Glomerular visceral epithelial cell (primary cell): ENCODE results near the gene EBI3.
A peak's percentile ranks its signal among the peaks of the same experiment; 100 is the strongest.
"Not testable (repeated sequence)": the region's sequence is repeated elsewhere in the genome, so short reads cannot be mapped to it uniquely, and the experiment has no call there.

ENCODE experiments used
- DNase-seq: peaks from one replicate; pipeline ENCODE4 v3.0.0-alpha.2; 2016; ENCODE audit errors: extremely low spot score

The EBI3 gene

DNA sequence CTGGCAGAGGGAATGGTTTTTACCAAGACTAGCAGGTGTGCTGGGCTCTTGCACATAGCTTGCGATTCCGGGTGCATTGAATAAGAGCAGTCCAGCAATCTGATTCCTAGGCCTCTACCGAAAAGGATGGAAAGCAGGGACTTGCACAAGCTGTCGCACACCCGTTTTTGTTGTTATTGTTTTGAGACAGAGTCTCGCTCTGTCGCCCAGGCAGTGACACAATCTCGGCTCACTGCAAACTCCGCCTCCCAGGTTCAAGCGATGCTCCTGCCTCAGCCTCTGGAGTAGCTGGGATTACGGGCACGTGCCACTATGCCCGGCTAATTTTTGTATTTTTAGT lies 5.5 kb downstream of the EBI3 start:
- no peak for DNase-seq

- DNase-seq = not testable (repeated sequence)
These were observed 8.2 kb downstream of the EBI3 start for GRCh38 chr19:4237510-4237909.

GRCh38 chr19:4238831-4239230 lies 9.5 kb downstream of the EBI3 start:
- DNase-seq = no peak

GRCh38 chr19:4241824-4242430 lies 12.6 kb downstream of the EBI3 start:
- no peak for DNase-seq

GRCh38 chr19:4245938-4246337 lies 16.6 kb downstream of the EBI3 start:
- DNase-seq = not testable (repeated sequence)

- DNase-seq = peak; percentile 100
These were observed 17.7 kb downstream of the EBI3 start, which contains the start of gene YJU2 for GRCh38 chr19:4246767-4247593. TSS of gene YJU2 (plus strand) at chr19:4247080. CDS start at chr19:4247147, 67 bp downstream.

GRCh38 chr19:4256563-4256962 lies 27.2 kb downstream of the EBI3 start:
- no peak for DNase-seq

DNA sequence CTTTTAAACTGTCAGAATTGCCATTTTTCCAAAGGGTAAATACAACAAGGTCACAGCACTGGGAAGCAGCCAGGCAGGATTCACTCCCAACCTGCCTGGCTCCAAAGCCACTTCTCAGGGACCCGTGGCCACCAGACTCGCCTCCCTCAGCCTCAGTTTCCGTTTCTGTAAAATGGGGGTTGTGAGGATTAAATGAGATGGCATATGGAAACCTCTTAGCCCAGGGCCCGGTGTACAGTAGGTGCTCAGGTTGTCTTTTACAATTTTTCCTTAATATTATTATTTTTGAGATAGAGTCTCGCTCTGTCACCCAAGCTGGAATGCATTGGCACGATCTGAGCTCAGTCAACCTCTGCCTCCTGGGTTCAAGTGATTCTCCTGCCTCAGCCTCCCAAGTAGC lies 27.7 kb downstream of the EBI3 start:
- no peak for DNase-seq

DNA sequence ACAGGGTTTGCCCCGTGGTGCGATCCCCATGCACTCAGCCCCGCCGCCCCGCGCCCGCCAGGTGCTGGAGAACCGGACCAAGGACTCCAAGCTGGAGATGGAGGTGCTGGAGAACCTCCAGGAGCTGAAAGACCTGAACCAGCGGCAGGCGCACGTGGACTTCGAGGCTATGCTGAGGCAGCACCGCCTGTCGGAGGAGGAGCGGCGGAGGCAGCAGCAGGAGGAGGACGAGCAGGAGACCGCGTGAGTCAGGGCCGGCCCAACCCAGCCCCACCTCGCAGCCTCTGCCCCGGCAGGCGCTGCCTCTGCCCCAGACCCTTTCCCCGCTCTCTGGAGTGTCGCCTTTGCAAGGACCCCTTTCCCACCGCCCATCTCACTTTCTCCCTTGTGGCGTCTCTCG lies 28.9 kb downstream of the EBI3 start:
- no peak for DNase-seq

- DNase-seq = no peak
These were observed 31.4 kb downstream of the EBI3 start for GRCh38 chr19:4260613-4261191.

- DNase-seq = no peak
These were observed 35.5 kb downstream of the EBI3 start for GRCh38 chr19:4264812-4265211.

- DNase-seq = no peak
These were observed 37.1 kb downstream of the EBI3 start for GRCh38 chr19:4266253-4267000.

DNA sequence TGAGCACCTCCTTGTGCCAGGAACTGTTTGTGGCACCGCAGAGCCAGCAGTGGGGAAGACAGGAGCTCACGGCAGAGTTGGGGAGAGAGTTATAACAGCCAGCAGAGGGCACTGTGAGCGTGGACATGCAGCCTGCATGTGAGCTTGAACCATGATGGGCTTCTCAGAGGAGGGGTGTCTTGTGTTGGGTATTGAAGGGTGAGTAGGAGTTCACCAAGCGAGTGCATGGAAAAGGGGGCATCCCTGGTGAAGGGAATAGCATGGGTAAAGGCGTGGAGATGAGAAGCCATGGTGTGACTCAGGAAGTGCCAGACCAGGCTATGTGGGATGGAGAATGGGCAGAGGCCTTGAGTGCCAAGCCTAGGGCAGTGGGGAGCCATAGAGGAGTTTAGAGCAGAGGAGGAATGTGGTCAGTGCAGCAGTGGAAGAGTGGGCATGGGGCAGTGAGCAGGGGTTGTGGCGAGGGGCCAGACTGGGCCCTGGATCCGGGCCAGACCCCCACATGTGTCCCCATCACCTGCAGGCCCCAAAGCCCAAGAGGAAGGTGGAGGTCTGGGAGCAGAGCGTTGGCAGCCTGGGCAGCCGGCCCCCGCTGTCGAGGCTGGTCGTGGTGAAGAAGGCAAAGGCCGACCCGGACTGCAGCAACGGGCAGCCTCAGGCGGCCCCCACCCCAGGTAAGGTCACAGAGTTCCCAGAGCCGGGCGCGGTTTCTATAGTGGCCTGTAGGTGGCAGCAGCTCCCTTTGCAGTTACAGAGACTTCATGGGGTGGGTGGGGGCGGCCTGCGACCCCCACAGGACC lies 38.0 kb downstream of the EBI3 start:
- DNase-seq = peak; percentile 61

- no peak for DNase-seq
These were observed 38.8 kb downstream of the EBI3 start for GRCh38 chr19:4267901-4268815.

GRCh38 chr19:4268816-4269430 lies 39.6 kb downstream of the EBI3 start:
- DNase-seq = no peak

DNA sequence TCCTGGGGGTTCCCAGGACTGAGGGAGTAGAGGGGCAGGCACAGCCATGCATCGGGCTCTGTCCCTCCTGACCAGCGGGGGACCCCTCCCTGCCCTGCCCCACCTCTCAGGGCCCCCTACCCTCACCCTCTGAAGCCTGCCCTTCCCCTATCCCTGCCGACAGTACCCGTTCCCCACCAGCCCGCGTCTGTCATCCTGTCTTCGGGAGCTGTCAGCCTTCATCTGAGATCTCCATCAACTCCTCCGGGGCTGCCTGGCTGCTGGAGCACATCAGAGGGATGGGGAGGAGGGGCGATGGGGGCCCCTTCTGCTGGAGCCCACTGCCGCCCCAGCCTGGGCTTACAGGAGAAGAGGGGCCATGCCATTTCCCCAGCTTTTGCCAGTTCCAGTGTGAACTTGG lies 43.6 kb downstream of the EBI3 start:
- no peak for DNase-seq

GRCh38 chr19:4274321-4274686 lies 45.0 kb downstream of the EBI3 start:
- DNase-seq = not testable (repeated sequence)

GRCh38 chr19:4277191-4277696 lies 47.9 kb downstream of the EBI3 start:
- no peak for DNase-seq

GRCh38 chr19:4278010-4278409 lies 48.7 kb downstream of the EBI3 start:
- no peak for DNase-seq
